Gastrocnemius medialis (tissue), 4 donors: Measurements from ENCODE around the gene MISP3.

Source experiments
- CTCF ChIP-seq, 5 experiments: fragments of 450-650 bp in 3 of 5; fragments of 200-600 bp in 2 of 5; sonication (generic) in 2 of 5; IDR thresholded peaks in 4 of 5; conservative IDR thresholded peaks in 1 of 5; 1 replicate in 4 of 5; 2 replicates in 1 of 5; pipeline ENCODE4 v1.5.1; 2016 to 2019; ENCODE audit warnings: antibody characterized with exemption in 5 of 5, mild to moderate bottlenecking in 3 of 5, moderate library complexity in 3 of 5
- POLR2A ChIP-seq, 2 donors: fragments of 450-650 bp; IDR thresholded peaks; one replicate each; pipeline ENCODE4 v1.6.1; 2017; ENCODE audit warnings: antibody characterized with exemption in 2 of 2, mild to moderate bottlenecking in 2 of 2, moderate library complexity in 2 of 2

GRCh38 chr19:14030997-14031718, 41.4 kb upstream of the MISP3 start:
- no peak for TF ChIP-seq CTCF (IDR thresholded peaks at IDR 0.05 in 4 of 5, conservative IDR thresholded peaks at IDR 0.05 in 1 of 5)
- no peak for TF ChIP-seq POLR2A (IDR thresholded peaks at IDR 0.05)
